ENCODE data around the gene CPT2.

CPT2 gene

GRCh38 chr1:53257454-53258081, 60.9 kb downstream of the CPT2 start:
- no peaks in the 10 kb centered on the region for H3K9me3 ChIP-seq (ENCODE audit: control insufficient read depth in 5 of 5, low read length in 5 of 5)
- no peak overlapping the region for H3K4me3 ChIP-seq (ENCODE audit: low read depth in 1 of 5, low read length in 5 of 5)
- H3K36me3 ChIP-seq (ENCODE audit: control insufficient read depth in 5 of 5, insufficient read depth in 5 of 5, low read length in 5 of 5) = peaks cover 0 to 6% (median 2%) of the 10 kb centered on the region in 5 donors
- H3K4me1 ChIP-seq (ENCODE audit: control insufficient read depth in 5 of 5, insufficient read depth in 5 of 5, low read length in 5 of 5) = peaks cover 0 to 5% (median 0%) of the 10 kb centered on the region in 5 donors
- H3K27ac ChIP-seq (ENCODE audit: low read depth, low read length) = no peak overlapping the region
- H3K9ac ChIP-seq (ENCODE audit: low read length in 5 of 5) = no peak overlapping the region
- no peaks in the 10 kb centered on the region for H3K27me3 ChIP-seq (ENCODE audit: control insufficient read depth in 5 of 5, insufficient read depth in 4 of 5, low read length in 5 of 5)

GRCh38 chr1:53258216-53258615, 61.6 kb downstream of the CPT2 start:
- Histone ChIP-seq H3K4me1 (ENCODE audit: control insufficient read depth in 5 of 5, insufficient read depth in 5 of 5, low read length in 5 of 5) (peaks cover 0 to 5% (median 0%) of the 10 kb centered on the region in 5 donors), H3K9me3 (ENCODE audit: control insufficient read depth in 5 of 5, low read length in 5 of 5) (no peaks in the 10 kb centered on the region), H3K4me3 (ENCODE audit: low read depth in 1 of 5, low read length in 5 of 5) (no peak overlapping the region), H3K27ac (ENCODE audit: low read depth, low read length) (no peak overlapping the region), H3K36me3 (ENCODE audit: control insufficient read depth in 5 of 5, insufficient read depth in 5 of 5, low read length in 5 of 5) (peaks cover 0 to 6% (median 2%) of the 10 kb centered on the region in 5 donors), H3K27me3 (ENCODE audit: control insufficient read depth in 5 of 5, insufficient read depth in 4 of 5, low read length in 5 of 5) (no peaks in the 10 kb centered on the region), H3K9ac (ENCODE audit: low read length in 5 of 5) (no peak overlapping the region)

GRCh38 chr1:53259932-53260331, 63.3 kb downstream of the CPT2 start:
- H3K4me1 ChIP-seq (ENCODE audit: control insufficient read depth in 5 of 5, insufficient read depth in 5 of 5, low read length in 5 of 5) = no peaks in the 10 kb centered on the region
- H3K27ac ChIP-seq (ENCODE audit: low read depth, low read length) = no peak overlapping the region
- peaks cover 0 to 9% (median 2%) of the 10 kb centered on the region in 5 donors for H3K36me3 ChIP-seq (ENCODE audit: control insufficient read depth in 5 of 5, insufficient read depth in 5 of 5, low read length in 5 of 5)
- no peak overlapping the region for H3K9ac ChIP-seq (ENCODE audit: low read length in 5 of 5)
- H3K9me3 ChIP-seq (ENCODE audit: control insufficient read depth in 5 of 5, low read length in 5 of 5) = no peaks in the 10 kb centered on the region
- H3K27me3 ChIP-seq (ENCODE audit: control insufficient read depth in 5 of 5, insufficient read depth in 4 of 5, low read length in 5 of 5) = no peaks in the 10 kb centered on the region
- no peak overlapping the region for H3K4me3 ChIP-seq (ENCODE audit: low read depth in 1 of 5, low read length in 5 of 5)

GRCh38 chr1:53260631-53261247, 64.1 kb downstream of the CPT2 start:
- H3K27me3 ChIP-seq (ENCODE audit: control insufficient read depth in 5 of 5, insufficient read depth in 4 of 5, low read length in 5 of 5) = no peaks in the 10 kb centered on the region

GRCh38 chr1:53262000-53262399, 65.4 kb downstream of the CPT2 start:
- Histone ChIP-seq H3K4me3 (ENCODE audit: low read depth in 1 of 5, low read length in 5 of 5) (no peak overlapping the region), H3K36me3 (ENCODE audit: control insufficient read depth in 5 of 5, insufficient read depth in 5 of 5, low read length in 5 of 5) (peaks cover 0 to 13% (median 2%) of the 10 kb centered on the region in 5 donors), H3K9ac (ENCODE audit: low read length in 5 of 5) (no peak overlapping the region), H3K9me3 (ENCODE audit: control insufficient read depth in 5 of 5, low read length in 5 of 5) (no peaks in the 10 kb centered on the region), H3K27ac (ENCODE audit: low read depth, low read length) (no peak overlapping the region), H3K27me3 (ENCODE audit: control insufficient read depth in 5 of 5, insufficient read depth in 4 of 5, low read length in 5 of 5) (no peaks in the 10 kb centered on the region), H3K4me1 (ENCODE audit: control insufficient read depth in 5 of 5, insufficient read depth in 5 of 5, low read length in 5 of 5) (no peaks in the 10 kb centered on the region)

More at GRCh38 chr1:53260631-53261247, 64.1 kb downstream of the CPT2 start:
- Histone ChIP-seq H3K27ac (ENCODE audit: low read depth, low read length) (no peak overlapping the region), H3K9ac (ENCODE audit: low read length in 5 of 5) (no peak overlapping the region), H3K36me3 (ENCODE audit: control insufficient read depth in 5 of 5, insufficient read depth in 5 of 5, low read length in 5 of 5) (peaks cover 0 to 11% (median 2%) of the 10 kb centered on the region in 5 donors), H3K9me3 (ENCODE audit: control insufficient read depth in 5 of 5, low read length in 5 of 5) (no peaks in the 10 kb centered on the region), H3K4me1 (ENCODE audit: control insufficient read depth in 5 of 5, insufficient read depth in 5 of 5, low read length in 5 of 5) (no peaks in the 10 kb centered on the region), H3K4me3 (ENCODE audit: low read depth in 1 of 5, low read length in 5 of 5) (no peak overlapping the region)
